ENCODE data around the gene CADM3. TPM values are rescaled to one million over a fixed set of nuclear protein-coding genes. Genes with fewer than 3 reads are reported as not detected.
A peak's percentile ranks its signal among the peaks of the same experiment; 100 is the strongest.

The CADM3 gene
- total RNA-seq, 1 donor from 2014 or later: 1.2 TPM

DNA sequence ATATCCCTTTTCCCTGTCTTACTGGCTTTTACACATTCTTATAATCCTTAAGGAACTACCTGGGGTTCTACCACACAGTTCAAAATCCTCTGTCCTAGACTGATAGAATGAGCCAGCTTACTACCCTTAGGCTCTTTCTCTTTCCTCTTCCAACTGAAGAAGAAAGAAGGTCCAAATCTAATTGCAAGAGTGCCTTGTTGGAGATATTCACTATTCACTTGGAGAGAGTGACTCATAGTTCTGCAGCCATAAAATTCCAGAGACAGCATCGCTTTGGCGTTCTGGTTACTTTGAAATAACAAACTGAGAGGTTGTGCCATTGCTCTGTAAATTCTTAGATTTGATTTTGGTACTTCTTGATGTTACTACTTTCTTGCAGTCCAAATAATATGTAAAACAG lies 4.2 kb downstream of the CADM3 start:
- DNase-seq: no peak

DNA sequence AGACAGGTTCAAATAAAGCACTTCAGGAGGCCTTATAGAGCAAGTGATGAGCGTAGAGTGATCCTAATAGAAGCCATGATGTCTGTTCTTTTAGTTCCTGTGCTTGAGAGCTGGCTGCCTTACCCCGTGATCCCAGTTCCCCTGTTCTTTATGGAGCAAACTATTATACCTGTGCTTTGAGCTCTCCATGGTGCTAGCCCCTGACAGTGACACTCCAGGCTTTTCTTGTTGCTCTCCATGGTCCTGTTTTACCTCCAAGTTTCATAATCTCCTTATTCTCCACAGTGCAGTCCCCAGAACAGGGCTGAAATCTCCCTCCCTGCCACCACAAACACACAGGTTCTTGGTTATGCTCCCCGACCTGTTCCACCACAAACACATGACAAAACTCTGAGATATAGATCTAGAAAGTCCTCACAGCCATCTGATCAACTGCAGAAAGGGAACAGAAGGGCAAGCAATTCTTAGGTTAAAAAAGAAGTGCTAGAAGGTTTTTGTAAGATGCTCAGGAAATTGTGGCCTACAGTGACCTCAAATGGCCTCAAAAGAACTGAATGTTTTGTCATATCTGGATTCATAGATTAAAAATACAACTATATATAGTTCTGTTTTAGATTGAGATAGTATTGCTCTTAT lies 6.0 kb downstream of the CADM3 start:
- no peak for DNase-seq

DNA sequence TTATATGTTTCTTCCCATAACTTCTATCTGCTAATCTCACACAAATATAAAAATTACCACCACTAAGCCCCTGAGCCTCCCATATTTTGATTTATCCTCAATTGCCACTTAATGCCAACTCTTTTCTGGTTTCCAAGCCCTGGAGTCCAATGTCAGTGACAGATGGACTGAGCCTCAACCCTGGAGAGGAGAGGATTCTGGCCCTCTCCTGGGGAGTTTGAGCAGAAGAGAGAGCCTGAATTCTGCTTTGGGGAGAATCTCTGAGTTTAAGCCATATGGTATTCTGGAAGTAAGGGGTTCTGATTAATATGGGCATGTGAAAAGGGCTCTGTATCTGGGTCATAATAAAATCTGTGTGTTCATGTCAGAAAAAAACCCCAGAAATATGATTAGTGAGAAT lies 8.5 kb downstream of the CADM3 start:
- DNase-seq: no peak

DNA sequence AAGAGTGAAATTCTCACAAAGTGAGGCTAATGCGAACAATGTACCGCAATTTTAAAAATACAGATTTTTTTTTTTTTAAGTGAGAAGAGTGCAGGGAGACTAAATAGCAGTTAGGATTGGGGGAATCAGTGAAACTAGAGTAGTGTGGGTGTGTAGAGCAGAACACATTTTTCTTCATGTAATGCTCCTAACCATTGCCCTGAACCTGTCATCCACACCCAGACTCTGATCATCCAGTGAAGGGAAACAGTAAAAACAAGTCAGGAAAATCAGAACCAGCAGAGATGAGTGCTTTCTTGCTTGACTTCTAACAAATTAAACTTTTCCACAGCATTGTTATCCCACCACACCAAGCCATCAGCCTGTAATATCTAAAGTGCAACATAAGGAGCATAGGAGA lies 9.1 kb downstream of the CADM3 start:
- no peak for DNase-seq

DNA sequence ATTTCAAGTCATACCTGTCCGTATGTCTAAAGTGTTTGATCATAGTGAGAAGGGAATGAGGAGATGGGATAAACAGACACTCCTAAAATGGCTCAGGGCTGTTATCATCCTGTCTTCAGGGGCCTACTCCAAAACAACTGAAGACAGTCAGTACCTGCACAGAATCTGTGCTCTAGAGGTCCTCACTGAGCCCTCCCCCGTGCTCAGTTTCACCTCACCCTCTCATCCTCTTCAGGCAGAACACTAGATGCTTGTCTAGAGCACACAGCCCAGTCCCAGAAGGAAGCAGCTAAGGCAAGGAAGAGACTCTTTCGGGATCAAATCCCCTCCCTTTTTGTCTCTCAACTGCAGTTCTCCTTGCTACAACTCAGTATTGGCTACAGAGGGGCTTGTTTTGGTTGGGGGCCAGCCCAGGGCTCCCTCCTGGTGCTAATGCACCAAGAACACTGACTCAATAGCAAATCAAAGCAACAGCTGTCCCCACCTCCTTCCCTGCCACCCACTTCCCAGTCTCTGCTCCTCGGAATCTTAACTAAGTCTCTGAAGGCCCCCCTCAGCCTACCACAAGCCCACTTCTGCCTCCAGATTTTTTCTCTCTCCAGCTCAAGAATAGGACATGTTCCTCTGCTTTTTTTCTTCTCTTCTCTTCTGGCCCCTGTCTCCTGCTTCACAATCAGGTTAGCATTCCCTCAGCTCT lies 10.1 kb downstream of the CADM3 start:
- no peak for DNase-seq

DNA sequence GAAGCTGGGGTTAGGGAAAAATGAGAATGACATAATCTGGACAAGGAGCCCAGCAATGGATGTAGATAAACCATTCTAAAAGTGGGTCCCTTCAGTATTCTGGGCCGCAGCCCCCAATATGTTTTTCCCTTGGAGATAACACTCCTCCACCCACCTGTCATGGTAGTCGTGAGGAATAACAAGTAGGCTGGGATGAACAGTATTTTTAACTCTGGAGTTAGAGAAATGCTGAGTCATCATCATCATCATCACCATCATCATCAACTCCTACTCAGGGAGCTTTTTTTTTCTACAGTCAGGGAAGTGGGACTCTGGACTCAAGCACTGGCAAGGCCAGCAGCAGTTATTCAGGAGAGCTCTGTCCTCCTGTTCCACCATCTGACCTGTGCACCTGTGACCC lies 12.8 kb downstream of the CADM3 start:
- no peak for DNase-seq

DNA sequence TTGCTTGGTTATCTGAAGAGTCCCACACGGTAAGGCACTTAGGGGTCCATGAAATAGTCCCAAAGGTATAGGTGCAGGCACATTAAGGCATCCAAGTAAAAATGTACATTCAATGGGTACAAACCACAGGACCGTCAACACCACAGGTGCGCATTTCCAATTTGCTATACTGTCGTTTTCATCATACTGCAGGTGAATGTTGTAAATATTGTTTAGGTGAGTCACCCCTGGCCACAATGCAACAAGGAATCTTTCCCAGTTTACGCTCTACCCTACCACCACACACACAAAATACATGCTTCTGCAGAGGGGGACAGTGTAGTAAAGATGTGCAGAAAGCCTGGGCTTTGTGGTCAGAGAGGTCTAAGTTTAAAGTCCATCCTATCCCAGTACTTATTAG lies 13.7 kb downstream of the CADM3 start:
- no peak for DNase-seq

DNA sequence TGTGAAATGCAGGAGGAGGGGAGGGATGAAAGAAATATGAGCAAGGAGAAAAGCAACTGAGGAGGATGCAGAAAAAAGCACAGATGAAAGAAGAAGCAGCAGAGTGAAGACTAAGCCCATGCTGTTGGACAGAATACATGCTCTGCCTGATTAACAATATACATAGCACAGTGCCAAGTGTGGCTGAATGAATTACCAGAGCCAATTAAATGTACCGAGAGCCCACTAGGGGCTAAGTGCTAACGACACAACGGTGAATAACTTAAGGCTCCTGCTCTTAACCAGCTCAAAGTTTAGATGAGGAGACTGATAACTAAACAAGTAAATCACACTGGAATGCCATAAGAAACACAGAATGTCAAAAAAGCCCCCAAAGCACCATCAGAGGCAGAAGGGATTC lies 15.6 kb downstream of the CADM3 start:
- DNase-seq: no peak

DNA sequence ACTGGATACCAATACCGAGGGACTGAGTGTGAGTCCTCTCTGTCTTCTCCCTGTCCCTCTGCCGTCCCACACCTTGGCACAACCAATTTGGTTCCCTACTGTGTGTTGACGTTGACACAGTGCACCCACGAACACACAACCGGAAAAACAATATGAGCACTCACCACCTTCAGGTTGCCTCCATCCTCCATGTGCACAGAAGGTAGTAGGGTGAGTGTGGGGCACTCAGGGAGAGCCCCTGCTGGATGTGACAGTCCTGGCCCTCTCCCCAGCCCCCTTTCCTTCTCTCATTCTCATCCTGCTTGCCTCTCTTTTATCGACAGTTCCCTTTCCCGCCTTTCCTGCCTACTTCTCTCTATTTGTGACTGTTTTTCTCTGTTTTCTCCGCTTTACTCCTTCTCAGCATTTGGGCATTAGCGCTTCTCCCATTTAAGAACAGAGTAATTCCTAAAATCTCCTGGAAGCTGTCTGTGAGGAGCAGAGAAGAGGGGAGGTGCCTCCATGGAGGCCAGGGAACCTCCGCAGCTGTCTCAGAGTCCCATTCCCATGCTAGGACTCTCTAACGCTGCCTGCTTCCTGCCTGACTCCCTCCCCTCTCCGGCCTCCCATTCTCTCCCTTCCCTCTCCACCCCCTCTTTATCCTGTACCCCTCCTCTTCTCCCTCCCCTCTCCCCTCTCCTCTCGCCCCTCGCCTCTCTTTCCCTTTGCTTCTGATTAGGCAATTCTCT lies 16.4 kb downstream of the CADM3 start:
- DNase-seq: no peak

DNA sequence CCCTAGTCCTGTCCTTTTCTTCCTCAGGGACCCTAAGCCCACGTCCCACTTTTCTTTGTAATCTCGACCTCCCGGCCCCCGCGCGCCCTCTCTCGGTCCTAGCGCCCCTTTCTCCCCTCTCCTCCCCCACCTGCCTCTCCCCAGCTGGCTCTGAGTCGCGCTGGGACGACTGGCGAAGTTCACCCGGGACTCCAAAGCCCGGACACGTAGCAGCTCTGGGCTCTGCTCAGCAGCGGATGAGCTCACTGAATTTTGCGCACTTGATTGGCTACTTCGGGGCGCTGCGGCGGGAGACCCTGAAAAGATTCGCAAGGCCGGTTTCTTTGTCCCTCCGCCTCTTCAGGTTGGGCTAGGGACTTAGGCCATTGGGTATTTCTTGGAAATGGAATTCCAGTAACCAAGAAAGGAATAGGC lies 17.0 kb downstream of the CADM3 start:
- DNase-seq: peak; percentile 16

DNA sequence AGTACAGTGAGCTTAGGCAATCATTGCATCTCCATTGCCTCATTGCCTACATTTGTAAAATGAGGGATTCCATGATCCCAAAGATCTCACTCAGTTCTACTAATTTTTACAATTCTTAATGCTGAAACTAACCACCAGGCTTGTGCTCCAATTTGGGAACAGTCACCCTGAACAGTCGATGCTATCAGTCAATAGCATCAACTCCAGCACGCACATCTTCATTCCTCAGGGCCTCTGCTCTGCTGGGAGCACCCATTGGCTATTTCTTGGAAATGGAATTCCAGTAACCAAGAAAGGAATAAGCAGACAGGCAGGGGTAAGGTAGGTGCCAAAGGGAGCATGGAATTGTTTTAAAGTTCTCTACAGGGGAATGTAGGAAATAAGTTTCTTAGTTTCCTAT lies 19.0 kb downstream of the CADM3 start:
- no peak for DNase-seq

DNA sequence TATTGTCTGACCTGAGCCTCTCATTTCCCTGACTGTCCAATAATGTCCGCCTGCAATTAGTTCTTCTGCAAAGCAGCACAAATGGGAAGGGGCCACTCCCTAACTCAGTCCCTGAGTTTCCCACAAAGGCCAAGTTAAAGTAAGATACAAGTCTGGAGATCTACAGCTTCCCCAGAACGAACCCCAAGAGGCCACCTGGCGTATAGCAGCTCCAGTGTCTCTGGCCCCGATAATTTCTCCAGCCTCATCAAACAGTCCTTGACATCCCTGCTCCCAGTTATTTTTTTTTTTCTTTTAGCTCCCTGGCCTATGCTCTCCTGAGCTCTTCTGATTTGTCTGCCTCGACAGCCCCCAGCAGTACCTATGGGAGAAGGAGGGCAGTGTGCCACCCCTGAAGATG lies 25.1 kb downstream of the CADM3 start:
- DNase-seq: no peak

DNA sequence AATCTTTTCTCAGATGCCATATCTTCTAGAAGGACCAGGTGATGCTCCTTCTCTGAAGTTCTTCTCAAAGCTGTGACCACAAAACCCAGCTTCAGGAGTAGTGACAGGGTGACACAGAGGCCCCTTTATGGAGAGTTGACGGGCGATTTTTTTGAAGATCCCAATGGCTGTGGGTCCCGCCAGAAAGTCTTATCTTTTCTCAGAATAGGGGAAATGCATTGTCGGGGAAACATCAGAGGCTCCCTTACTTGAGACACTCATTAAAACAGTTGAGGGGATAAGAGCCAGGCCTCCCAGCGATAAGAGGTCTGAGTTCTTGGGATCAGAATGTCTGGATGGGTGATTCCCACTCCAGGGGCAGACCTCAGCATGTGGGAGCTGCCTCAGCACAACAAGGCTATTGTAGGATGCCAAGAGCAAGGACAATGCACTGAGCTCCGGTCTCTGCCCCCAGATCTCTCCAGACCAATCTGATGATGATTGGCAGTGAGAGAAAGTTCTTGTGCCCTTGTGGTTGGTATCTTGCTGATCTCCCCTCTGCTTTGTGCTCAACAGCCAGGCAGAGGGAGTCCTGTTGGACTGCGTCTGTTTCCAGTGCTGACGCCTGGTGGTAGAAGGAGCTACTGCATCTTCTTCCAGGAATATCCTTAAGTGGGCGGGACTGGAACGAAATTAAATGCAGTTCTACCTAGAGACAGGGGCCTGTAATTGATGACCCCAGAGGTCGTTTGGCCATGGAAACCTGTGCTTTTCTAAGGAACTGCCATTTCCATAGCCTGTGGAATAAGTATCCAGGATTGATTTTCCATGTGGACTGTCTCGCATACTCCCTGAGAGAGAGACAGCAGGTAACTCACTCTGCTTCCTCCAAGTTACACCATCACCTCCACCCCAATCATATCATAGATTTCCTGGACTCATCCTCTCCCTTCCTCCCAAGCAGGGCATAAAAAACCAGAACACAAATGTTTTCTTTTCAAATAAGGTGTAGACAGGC lies 26.4 kb downstream of the CADM3 start:
- peak; percentile 49 for DNase-seq

DNA sequence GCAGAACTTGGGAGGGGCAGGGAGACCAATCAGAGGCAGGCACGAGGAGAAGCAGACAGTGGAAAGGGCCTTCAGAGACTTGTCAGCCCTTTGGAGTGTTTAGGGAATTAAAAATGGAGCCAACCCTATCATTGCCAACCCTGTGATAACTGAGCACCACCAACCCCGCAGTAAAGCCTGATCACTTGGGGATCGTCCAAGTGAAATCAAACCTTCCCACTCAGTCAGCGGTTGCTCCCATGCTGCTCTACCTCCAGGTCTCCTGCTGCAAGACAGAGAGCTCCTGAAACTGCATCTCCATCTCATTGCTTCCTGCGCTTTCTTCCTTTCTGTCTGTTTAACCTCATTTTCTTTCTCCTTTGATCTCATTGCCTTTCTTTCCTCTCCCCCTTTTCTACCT lies 28.5 kb downstream of the CADM3 start:
- DNase-seq: no peak

DNA sequence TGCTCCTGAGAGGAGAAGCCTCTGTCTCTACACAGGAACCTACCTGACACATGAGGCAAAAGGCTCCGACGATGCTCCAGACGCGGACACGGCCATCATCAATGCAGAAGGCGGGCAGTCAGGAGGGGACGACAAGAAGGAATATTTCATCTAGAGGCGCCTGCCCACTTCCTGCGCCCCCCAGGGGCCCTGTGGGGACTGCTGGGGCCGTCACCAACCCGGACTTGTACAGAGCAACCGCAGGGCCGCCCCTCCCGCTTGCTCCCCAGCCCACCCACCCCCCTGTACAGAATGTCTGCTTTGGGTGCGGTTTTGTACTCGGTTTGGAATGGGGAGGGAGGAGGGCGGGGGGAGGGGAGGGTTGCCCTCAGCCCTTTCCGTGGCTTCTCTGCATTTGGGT lies 29.4 kb downstream of the CADM3 start:
- no peak for DNase-seq

DNA sequence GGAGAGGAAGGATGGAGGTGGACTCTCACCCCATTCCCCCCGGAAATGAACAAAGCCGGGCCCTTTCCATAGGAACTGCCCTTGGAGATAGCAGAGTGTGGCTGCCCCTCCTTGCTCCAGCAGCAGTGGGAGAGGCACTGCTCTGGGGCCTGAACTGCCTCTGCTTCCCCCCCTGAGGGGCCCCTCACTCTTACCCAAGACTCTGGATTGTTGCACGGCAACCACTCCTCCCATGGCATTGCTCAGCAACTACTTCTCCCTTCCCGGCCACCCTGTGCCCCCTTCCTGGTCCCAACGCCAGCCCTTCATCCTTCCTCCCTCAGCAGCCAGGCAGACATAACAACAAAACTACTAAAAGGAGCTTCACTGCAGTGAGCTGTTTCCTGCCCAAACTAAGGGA lies 30.2 kb downstream of the CADM3 start:
- DNase-seq: no peak

DNA sequence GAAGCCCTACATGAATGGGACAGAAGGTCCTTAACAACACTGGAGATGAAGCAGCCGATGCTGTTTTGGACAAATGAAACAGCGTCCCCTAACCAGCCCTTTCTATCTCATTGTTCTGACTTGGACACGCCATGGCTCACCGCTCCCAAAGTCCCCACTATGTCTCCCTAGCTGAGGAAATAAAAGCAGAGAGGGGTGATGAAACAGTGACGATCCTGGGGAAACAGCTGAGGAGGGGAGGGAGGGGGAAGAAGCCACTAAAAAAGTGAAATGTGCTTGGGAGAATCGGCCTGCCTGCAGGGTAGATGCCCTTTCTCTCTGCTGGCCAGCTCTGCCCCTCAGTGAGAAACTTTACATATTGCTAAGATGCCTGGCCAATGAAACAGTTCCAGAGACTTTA lies 32.2 kb downstream of the CADM3 start:
- no peak for DNase-seq

DNA sequence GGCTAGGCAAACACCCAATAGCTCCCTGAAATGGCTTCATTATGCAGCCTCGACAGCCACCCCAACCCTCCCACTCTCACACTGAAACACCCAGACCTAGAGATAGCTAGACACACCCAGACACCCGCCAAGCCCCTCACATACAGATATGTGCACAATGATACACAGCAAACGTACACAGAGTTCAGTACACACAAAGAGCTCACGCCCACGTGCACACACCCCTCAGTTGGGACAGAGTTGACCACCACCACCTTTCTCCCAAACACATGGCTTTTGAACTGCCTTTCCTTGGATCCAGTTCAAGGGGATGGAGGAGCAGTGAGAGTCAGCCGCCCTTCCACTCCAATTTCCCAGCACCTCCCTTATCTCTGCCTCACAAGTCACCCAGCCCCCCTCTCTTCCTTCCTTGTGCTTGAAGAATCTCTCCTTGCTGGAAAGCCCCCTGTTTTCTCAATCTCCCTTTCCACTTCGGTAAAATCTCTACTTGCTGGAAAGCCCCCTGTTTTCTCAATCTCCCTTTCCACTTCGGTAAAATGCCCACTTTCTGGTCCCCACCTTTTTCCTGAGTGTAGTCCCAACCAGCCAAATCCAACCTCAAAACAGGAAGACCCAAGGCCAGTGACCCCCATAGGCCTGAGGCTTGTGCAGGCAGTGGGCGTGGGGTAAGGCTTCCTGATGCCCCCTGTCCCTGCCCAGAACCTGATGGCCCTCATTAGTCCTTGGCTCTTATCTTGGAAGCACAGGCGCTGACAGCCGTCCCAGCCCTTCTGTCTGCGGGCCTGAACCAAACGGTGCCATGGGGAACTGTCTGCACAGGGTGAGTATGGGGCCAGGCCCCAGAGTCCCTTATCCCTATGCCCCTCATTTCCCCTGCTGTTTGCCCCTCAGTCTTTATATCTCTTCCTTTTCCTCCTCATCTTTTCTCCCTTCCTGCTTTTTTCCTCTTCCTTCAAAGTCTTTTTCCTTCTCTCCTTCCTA lies 33.0 kb downstream of the CADM3 start, which contains the start of gene ACKR1:
ACKR1 (plus strand) TSS at position 715 of the 981 bp plus-strand sequence; CDS start at position 800, 85 bp downstream.
- no peak for DNase-seq

DNA sequence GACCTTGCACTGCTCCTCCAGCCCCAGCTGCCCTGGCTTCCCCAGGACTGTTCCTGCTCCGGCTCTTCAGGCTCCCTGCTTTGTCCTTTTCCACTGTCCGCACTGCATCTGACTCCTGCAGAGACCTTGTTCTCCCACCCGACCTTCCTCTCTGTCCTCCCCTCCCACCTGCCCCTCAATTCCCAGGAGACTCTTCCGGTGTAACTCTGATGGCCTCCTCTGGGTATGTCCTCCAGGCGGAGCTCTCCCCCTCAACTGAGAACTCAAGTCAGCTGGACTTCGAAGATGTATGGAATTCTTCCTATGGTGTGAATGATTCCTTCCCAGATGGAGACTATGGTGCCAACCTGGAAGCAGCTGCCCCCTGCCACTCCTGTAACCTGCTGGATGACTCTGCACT lies 33.8 kb downstream of the CADM3 start:
- no peak for DNase-seq

DNA sequence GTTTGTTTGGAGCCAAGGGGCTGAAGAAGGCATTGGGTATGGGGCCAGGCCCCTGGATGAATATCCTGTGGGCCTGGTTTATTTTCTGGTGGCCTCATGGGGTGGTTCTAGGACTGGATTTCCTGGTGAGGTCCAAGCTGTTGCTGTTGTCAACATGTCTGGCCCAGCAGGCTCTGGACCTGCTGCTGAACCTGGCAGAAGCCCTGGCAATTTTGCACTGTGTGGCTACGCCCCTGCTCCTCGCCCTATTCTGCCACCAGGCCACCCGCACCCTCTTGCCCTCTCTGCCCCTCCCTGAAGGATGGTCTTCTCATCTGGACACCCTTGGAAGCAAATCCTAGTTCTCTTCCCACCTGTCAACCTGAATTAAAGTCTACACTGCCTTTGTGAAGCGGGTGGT lies 34.7 kb downstream of the CADM3 start:
- no peak for DNase-seq

DNA sequence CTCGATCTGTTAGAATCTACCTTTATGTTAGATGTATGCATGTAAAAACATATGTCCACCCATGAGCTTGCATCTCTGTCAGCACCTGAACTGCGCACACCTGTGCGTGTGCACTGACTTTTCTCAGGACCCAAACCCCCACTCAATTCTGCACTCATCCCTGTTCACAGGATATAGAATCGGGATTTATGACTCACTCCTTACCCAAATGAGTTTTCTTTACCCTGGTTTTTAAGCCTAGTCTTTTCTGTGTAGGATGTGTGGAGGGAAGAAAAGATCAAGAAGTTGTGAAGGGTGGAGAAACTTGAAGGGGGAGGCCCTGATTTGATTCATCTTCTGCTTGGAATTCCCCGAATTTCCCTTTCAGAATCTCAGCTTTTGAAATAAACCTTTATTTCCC lies 35.7 kb downstream of the CADM3 start:
- DNase-seq: no peak

Data from skin of body (tissue), 2 donors.